ENCODE data around the gene NELL1. TPM values are rescaled to one million over a fixed set of nuclear protein-coding genes. Genes with fewer than 3 reads are reported as not detected.

Gene NELL1
- polyA plus RNA-seq, 2 of the 4 experiments (the other 2 are of a cell fraction): not detected

GRCh38 chr11:21177379-21177778, 508.0 kb downstream of the NELL1 start:
- TF ChIP-seq ELK1 (IDR thresholded peaks at IDR 0.05; ENCODE audit: low read depth, low read length) (no peak), KDM5A (IDR thresholded peaks at IDR 0.05) (no peak), PHF8 (IDR thresholded peaks at IDR 0.05; ENCODE audit: borderline replicate concordance, low read depth) (no peak), HDAC2 (IDR thresholded peaks at IDR 0.05) (no peak), ESRRA (IDR thresholded peaks at IDR 0.05; ENCODE audit: borderline replicate concordance, low read length) (no peak), TP53 (CRISPR knock-in tag; IDR thresholded peaks at IDR 0.05) (no peak), ZC3H11A (IDR thresholded peaks at IDR 0.05) (no peak), PBX3 (IDR thresholded peaks at IDR 0.05) (no peak), FOSL2 (IDR thresholded peaks at IDR 0.05) (no peak), FOSL2 (CRISPR knock-in tag; IDR thresholded peaks at IDR 0.05) (no peak), ZSCAN20 (CRISPR knock-in tag; IDR thresholded peaks at IDR 0.05) (no peak), EHMT2 (IDR thresholded peaks at IDR 0.05; ENCODE audit: low read depth) (no peak), GATA3 (IDR thresholded peaks at IDR 0.05; ENCODE audit: borderline replicate concordance) (no peak), TFCP2L1 (CRISPR knock-in tag; IDR thresholded peaks at IDR 0.05) (no peak), JUN (IDR thresholded peaks at IDR 0.05) (no peak)
- POLR2A ChIA-PET: no interaction called here
- no peak overlapping the region for H3K27ac ChIP-seq
- H3K4me1 ChIP-seq: no peaks in the 10 kb centered on the region
- DNase-seq (ENCODE audit: low read depth in 1 of 2, low spot score in 1 of 2) (no peak), FAIRE-seq (no peak), ATAC-seq (no peak)
- no peaks in the 10 kb centered on the region for H3K9me3 ChIP-seq
- H3K4me3 ChIP-seq: no peak overlapping the region
- WGBS (ENCODE audit: missing lambda C conversion rate): 16% methylated on average over 2 of the region's 2 CpGs
- no peak overlapping the region for H3K4me2 ChIP-seq
- CTCF ChIA-PET: no interaction called here

GRCh38 chr11:21179770-21180169, 510.4 kb downstream of the NELL1 start:
- POLR2A ChIA-PET: no interaction called here
- no peak for DNase-seq (ENCODE audit: low read depth in 1 of 2, low spot score in 1 of 2)
- H3K4me1 ChIP-seq: no peaks in the 10 kb centered on the region
- FAIRE-seq: no peak
- no peak overlapping the region for H3K27ac ChIP-seq
- ATAC-seq: no peak
- no peak overlapping the region for H3K4me2 ChIP-seq
- CTCF ChIA-PET: no interaction called here
- H3K9me3 ChIP-seq: no peaks in the 10 kb centered on the region
- no peak for TF ChIP-seq KDM5A (IDR thresholded peaks at IDR 0.05)
- no peak for TF ChIP-seq RARB (CRISPR knock-in tag; IDR thresholded peaks at IDR 0.05)
- no peak for TF ChIP-seq ATOH8 (CRISPR knock-in tag; IDR thresholded peaks at IDR 0.05; ENCODE audit: low read depth)
- no peak for TF ChIP-seq PBX3 (IDR thresholded peaks at IDR 0.05)
- TF ChIP-seq SREBF2 (IDR thresholded peaks at IDR 0.05): no peak
- TF ChIP-seq HEYL (CRISPR knock-in tag; IDR thresholded peaks at IDR 0.05): no peak
- no peak for TF ChIP-seq EP300 (IDR thresholded peaks at IDR 0.05)
- TF ChIP-seq JUN (IDR thresholded peaks at IDR 0.05): no peak
- TF ChIP-seq HMGXB4 (CRISPR knock-in tag; IDR thresholded peaks at IDR 0.05; ENCODE audit: borderline replicate concordance): no peak
- no peak for TF ChIP-seq CHD4 (IDR thresholded peaks at IDR 0.05; ENCODE audit: borderline replicate concordance)
- TF ChIP-seq TP53 (CRISPR knock-in tag; IDR thresholded peaks at IDR 0.05): no peak
- TF ChIP-seq EHMT2 (IDR thresholded peaks at IDR 0.05; ENCODE audit: low read depth): no peak
- TF ChIP-seq KDM1A (IDR thresholded peaks at IDR 0.05; ENCODE audit: low read depth): no peak
- no peak for TF ChIP-seq NFE2L2 (conservative IDR thresholded peaks at IDR 0.05; ENCODE audit: low read length)
- no peak for TF ChIP-seq RNF2 (IDR thresholded peaks at IDR 0.05; ENCODE audit: borderline replicate concordance, low read depth)
- TF ChIP-seq RCOR1 (IDR thresholded peaks at IDR 0.05; ENCODE audit: low read depth, low read length): no peak
- 11% methylated on average over 1 of the region's 1 CpG for WGBS (ENCODE audit: missing lambda C conversion rate)
- no peak overlapping the region for H3K4me3 ChIP-seq

Measured in A549 (cell line).